HL-60 (cell line): ENCODE data around the gene SREBF1.

Source experiments
- DNase-seq, 2 experiments: peaks; one replicate each; pipeline ENCODE4 v3.0.0-alpha.2; 2010 to 2020; ENCODE audit warnings: low read depth in 1 of 2, low spot score in 1 of 2
- H3K27ac ChIP-seq: fragments of 250-450 bp; sonication (Bioruptor Pico); replicated peaks from 2 replicates; pipeline ENCODE4 v1.5.1; 2020; ENCODE audit warnings: mild to moderate bottlenecking, moderate library complexity
- H3K27me3 ChIP-seq: fragments of 250-450 bp; sonication (Bioruptor Pico); 2 replicates; pipeline ENCODE4 v1.5.1; 2021; ENCODE audit warnings: mild to moderate bottlenecking, moderate library complexity; ENCODE audit not compliant: insufficient read depth, poor library complexity, severe bottlenecking
- H3K4me3 ChIP-seq: replicated peaks from 2 replicates; pipeline ENCODE4 v1.5.1; 2011; ENCODE audit warnings: mild to moderate bottlenecking, control low read depth, low read length; ENCODE audit not compliant: insufficient read depth
- GABPA ChIP-seq: IDR thresholded peaks from 2 replicates; pipeline ENCODE4 v1.6.1; 2012; ENCODE audit warnings: low read depth
- POLR2AphosphoS5 ChIP-seq: IDR thresholded peaks from 2 replicates; pipeline ENCODE4 v1.6.1; 2012; ENCODE audit warnings: low read depth
- REST ChIP-seq: IDR thresholded peaks from 2 replicates; pipeline ENCODE4 v1.6.1; 2012; ENCODE audit warnings: low read depth; ENCODE audit not compliant: insufficient replicate concordance
- SPI1 ChIP-seq: IDR thresholded peaks from 2 replicates; pipeline ENCODE4 v1.6.1; 2012; ENCODE audit warnings: low read depth, mild to moderate bottlenecking, borderline replicate concordance
- TF ChIP-seq, protein P1 (sequence below): IDR thresholded peaks from one replicate; pipeline ENCODE4 v1.5.1; 2011; ENCODE audit warnings: low read length, control low read depth, inconsistent platforms; ENCODE audit not compliant: insufficient read depth

SREBF1 gene

DNA sequence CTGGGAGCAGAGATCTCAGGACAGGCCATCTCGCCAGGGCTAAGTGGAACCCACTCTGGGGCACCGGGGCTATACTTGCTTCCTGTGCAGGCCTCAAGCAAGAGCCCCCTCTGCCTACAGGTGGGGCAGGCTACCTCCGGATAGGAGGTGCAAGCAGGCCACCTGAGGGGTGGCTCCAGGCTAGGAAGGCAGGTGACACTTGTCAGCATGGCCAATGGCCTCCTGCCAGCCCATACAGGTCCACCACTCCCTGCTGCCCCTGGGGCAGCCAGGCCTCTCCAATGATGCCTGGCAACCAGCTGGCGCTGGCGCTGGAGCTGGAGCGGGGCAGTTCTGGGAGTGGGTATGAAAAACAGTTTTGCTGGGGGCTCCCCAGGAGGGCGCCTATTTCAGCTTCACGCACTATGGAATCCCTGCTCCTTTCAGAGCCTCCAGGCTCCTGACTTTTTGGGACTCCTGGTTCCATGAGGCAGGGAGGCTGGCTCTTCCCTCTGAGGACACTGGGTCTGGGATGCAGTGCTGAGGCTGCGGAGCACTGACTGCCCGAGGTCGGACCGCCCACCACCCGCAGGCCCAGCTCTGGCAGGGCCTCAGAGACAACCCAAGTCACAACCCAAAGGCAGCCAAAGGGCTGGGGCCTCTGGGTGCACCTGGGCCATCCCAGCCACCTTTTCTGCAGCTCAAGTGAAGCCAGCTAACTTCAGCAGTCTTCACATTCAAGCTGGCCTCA is 8.4 kb upstream of the SREBF1 start:
- no peak for DNase-seq

DNA sequence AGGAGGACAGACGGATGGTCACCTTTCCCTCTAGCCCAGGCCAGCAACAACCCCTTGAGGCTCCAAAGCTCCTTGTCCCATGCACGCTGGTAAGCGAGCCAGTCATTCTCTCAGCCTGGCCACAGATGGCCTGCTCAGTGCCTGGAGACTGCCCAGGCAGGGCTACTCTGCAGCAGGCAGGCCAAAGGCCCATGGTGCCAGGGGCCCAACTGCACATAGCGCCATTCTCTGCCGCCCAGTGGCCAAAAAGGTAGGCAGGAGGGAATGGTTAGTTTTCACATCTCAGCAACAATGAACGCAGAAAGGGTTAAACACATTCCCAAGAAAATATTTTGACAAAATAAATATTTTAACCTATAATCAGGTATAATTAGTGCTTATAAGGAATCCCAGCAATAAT is 7.7 kb upstream of the SREBF1 start:
- no peak overlapping the region for H3K4me3 ChIP-seq
- no peak overlapping the region for H3K27ac ChIP-seq
- TF ChIP-seq SPI1 (no peak), GABPA (no peak), REST (no peak), POLR2AphosphoS5 (no peak)
- TF ChIP-seq, protein P1, sequence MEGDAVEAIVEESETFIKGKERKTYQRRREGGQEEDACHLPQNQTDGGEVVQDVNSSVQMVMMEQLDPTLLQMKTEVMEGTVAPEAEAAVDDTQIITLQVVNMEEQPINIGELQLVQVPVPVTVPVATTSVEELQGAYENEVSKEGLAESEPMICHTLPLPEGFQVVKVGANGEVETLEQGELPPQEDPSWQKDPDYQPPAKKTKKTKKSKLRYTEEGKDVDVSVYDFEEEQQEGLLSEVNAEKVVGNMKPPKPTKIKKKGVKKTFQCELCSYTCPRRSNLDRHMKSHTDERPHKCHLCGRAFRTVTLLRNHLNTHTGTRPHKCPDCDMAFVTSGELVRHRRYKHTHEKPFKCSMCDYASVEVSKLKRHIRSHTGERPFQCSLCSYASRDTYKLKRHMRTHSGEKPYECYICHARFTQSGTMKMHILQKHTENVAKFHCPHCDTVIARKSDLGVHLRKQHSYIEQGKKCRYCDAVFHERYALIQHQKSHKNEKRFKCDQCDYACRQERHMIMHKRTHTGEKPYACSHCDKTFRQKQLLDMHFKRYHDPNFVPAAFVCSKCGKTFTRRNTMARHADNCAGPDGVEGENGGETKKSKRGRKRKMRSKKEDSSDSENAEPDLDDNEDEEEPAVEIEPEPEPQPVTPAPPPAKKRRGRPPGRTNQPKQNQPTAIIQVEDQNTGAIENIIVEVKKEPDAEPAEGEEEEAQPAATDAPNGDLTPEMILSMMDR = no peak
- no peak for DNase-seq
- H3K27me3 ChIP-seq = no peaks in the 10 kb centered on the region

More for the DNA sequence above, 8.4 kb upstream of the SREBF1 start:
- Histone ChIP-seq H3K27ac (no peak overlapping the region), H3K4me3 (no peak overlapping the region), H3K27me3 (no peaks in the 10 kb centered on the region)
- TF ChIP-seq, protein P1 = no peak
- TF ChIP-seq GABPA (no peak), SPI1 (no peak), REST (no peak), POLR2AphosphoS5 (no peak)

- DNase-seq = no peak
- Histone ChIP-seq H3K27me3 (no peaks in the 10 kb centered on the region), H3K4me3 (no peak overlapping the region), H3K27ac (no peak overlapping the region)
- TF ChIP-seq, protein P1 = no peak
- TF ChIP-seq GABPA = no peak
- no peak for TF ChIP-seq SPI1
- TF ChIP-seq REST = no peak
- TF ChIP-seq POLR2AphosphoS5 = no peak
Measured at GRCh38 chr17:17844079-17844478, 7.3 kb upstream of the SREBF1 start.
